Retina (tissue), 1 donor: Measurements from ENCODE around the gene ARHGAP28.

Experiments used
- DNase-seq: peaks from one replicate; pipeline ENCODE4 v3.0.0-alpha.2; 2016

Gene ARHGAP28

GRCh38 chr18:6734726-6735430, 5.4 kb downstream of the ARHGAP28 start:
- DNase-seq = no peak

GRCh38 chr18:6737833-6738232, 8.3 kb downstream of the ARHGAP28 start:
- no peak for DNase-seq

GRCh38 chr18:6738622-6739021, 9.1 kb downstream of the ARHGAP28 start:
- DNase-seq = no peak

DNA sequence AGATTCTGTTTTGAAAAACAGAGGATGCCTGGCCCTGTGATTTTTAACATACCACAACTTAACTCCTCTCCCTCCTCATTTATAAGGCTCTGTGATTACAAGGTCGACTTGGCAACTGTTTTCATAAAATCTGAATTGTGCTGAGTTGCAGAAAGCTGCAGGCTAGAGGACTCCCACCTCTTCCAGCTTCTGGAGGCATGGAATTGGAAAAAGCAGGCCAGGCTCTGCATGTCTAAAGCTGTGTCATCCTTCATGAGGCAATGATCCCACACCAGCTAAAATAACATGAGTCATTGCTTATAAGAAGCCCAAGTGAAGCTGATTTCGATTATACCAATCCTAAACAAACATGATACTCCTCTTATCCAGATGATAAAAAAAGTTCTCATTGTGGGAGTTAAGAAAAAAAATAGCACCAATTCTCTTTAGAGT, 11.7 kb downstream of the ARHGAP28 start:
- no peak for DNase-seq

DNA sequence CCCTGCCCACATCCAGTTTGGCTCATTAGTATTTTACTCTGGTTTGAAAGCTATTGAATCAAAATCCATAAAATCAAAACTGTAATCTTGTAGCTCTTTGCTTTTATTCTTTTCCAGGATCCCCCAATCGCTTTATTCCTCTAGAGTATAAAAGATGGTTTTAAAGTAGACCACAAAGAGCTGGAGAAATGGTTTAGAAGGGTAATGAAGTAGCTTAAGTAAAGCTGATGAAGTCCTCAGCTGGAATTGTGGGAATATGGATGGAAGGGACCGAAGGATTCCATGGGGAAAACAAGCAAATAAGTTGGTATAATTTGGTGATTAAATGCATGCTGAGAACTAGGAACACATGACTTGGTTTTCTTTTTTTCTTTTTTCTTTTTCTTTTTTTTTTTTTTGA, 12.3 kb downstream of the ARHGAP28 start:
- no peak for DNase-seq

DNA sequence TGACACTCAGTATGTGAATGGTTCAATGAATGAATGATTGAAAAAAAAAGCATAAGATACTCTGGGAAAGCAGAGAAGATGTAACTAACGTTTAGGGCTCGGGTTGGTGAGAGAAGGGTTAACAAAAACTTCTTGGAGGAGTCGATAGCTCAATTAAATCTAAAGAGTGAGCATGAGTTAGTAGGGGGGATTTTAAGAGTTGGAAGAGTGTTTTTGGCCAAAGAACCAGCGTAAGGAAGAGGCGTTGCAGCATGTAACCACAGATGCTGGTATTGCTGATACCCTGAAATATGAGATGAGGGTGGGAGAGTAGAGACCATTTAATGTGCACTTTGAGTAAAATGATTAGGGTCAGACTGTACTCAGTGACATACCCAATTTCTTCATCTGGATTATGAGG, 14.5 kb downstream of the ARHGAP28 start:
- no peak for DNase-seq

- DNase-seq = no peak
These were observed 15.4 kb downstream of the ARHGAP28 start for GRCh38 chr18:6744816-6745455.

GRCh38 chr18:6745504-6746031, 16.1 kb downstream of the ARHGAP28 start:
- DNase-seq = peak; percentile 77

DNA sequence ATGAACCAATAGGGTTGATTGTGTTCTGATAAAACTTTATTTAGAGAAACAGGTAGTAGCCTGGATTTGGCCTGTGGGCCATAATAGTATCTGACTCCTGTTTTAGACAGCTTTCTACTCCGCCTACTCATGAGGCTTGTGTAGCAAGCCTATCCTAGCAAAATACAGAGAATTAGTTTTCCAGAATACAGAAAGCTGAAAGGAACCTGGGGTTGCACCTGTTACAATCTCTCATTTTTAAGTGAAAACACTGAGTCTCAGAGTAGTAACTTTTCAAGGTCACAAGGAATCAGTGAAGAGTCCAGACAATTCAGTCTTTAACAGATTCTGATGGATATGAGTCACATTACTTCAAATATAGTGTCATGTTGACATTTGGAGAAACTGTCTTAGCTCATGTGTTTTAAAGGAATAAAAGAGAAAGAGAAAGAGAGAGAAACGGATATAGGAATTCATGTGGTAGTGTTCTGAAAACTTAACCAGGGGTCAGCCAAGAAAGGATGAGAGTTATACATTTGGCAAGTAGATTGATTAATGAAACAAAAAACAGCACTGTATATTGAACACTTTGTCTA, 17.0 kb downstream of the ARHGAP28 start:
- no peak for DNase-seq

DNA sequence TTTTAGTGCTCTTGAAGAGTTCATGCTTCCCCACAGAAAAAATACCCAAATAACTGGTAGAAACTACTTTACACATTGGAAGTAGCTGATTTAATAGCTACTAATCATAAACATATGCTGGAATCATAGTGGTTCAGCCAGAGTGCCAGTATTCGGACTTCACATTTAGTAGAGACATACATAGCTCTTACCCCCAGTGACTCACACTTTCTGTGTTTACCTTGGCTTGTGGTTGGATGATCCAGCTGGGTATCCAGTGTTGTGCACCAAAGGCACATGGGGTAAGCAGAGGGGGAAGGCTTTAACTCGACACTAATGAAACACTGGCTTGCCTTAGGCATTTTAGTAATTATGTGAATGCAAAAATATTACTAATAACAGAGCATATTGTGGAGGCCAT, 18.1 kb downstream of the ARHGAP28 start:
- no peak for DNase-seq

- DNase-seq = no peak
These were observed 18.7 kb downstream of the ARHGAP28 start for GRCh38 chr18:6748241-6748640.

- no peak for DNase-seq
These were observed 20.9 kb downstream of the ARHGAP28 start for GRCh38 chr18:6750411-6750810.

DNA sequence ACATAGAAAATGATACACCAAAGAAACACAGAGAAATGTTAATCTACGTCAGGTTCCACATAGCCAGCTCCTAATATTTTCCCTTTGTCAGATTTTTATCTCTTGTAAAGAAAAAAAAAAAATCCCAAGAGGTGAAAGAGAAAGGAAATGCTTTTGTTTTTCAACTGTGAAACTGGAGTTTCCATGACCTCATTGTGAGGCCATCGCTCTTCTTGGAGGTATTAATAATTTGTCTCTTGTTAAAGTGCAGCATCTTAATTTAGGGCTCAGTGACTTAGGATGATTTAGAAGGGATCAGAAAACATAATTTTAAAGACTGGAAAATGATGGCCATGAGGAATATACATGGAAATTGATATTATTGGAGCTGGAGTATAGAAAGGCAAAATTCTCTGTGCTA, 21.7 kb downstream of the ARHGAP28 start:
- DNase-seq = no peak

- DNase-seq = no peak
These were observed 22.8 kb downstream of the ARHGAP28 start for GRCh38 chr18:6752202-6752860.

GRCh38 chr18:6755107-6755506, 25.6 kb downstream of the ARHGAP28 start:
- DNase-seq = no peak

GRCh38 chr18:6757931-6758330, 28.4 kb downstream of the ARHGAP28 start:
- DNase-seq = no peak

DNA sequence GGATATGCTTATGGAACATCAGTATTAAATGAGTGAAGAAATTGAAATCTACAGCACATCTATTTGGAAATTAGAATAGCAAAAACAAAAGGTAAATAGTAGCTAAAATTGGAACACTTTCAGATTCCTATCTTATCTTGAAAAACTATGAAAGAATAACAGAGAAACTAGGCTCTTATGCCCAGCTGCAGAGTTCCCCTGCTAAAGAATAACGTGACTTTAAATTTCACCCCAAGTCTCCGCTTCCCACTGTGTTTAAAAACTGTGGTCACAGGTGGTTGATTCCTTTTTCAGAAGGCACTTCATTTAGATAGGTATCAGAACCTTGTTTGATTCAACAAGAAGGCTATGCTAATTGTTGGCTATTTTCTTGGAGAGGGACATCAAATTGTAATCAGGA, 30.1 kb downstream of the ARHGAP28 start:
- no peak for DNase-seq

GRCh38 chr18:6763524-6763923, 34.0 kb downstream of the ARHGAP28 start:
- DNase-seq = no peak

DNA sequence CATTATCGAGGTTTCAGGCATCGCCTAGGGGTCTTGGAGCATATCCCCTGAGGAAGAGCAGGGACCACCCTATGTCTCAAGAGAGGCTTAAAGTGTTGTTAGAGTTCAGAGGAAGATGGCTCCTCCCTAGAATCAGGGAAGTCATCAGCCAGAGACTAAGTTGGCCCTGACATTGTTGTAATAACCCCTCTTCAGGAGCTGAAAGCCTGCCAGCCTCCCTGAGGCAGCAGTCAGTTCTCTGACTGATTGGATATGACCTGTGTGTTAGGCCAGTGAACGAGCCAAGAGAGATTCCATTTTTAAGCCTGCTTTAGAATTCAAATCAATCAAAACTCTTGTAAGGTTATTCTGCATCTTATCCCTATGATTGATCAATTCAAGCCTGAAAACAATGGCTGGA, 34.9 kb downstream of the ARHGAP28 start:
- DNase-seq = peak; percentile 25

- no peak for DNase-seq
These were observed 44.3 kb downstream of the ARHGAP28 start for GRCh38 chr18:6773777-6774176.

DNA sequence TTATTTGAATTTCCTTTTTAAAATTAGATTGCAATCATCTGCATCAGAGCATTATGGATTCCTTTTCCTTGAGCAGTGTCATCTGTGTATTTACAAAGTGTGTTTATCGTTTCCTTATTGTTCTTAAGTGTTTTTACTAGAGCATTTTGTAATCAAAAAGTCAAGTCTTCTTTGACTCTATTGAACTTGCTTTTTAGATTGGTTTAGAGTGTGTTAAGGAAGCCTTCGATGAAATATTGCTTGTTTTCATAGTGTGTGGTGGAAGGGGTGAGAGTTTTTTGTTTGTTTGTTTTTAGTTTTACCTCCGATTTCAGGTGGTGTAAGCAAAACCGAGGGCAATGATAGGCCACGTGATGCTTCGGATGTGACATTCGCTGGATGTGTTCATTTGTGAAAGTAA, 45.7 kb downstream of the ARHGAP28 start:
- DNase-seq = no peak

DNA sequence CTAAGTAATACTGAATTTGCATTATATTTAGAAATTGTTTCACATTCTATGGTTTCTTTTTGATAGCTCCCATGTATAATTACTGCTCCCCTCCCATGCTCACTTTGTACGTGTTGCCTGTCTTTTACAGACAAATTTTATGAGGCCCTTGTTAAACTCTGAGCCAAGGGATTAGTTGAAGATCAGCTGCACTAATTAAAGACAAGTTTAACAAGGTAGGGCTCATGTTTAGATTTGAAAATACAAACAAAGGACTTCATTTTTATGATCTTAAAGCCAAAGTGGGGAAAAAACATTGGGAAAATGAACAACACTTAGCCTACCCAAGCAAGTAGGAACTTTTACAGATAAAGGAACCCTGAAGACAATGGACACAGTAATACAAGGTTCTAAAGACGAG, 46.2 kb downstream of the ARHGAP28 start:
- DNase-seq = no peak

DNA sequence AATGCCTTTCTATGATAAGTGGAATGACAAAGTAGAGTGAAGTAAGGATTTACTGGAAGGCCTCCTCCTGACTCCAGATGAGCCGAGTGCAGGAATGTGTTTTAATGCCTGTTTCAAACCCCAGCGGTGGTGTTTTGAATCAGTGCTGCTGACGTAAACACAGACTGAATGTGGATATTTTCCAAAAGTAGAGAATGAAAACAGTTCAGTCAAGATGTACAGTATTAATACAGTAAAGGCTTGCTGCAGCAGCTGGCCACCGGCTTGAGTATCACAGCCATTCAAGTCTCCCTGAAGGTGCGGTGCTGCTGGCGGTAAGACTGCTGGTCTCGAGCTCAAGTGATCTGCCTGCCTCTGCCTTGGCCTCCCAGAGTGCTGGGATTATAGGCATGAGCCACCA, 46.7 kb downstream of the ARHGAP28 start:
- no peak for DNase-seq

- DNase-seq = no peak
These were observed 48.0 kb downstream of the ARHGAP28 start for GRCh38 chr18:6777509-6777908.
